OCI-LY3 (cell line): ENCODE results near the gene SCUBE1.

Experiments used
- EZH2phosphoT487 ChIP-seq: fragments of 200-600 bp; shearing (Covaris generic); IDR thresholded peaks from 2 replicates; pipeline ENCODE4 v1.6.1; 2018; ENCODE audit warnings: antibody characterized with exemption, mixed run types, low read depth
- TF ChIP-seq, protein P1 (sequence below): fragments of 200-600, 300-600 bp; sonication (generic); IDR thresholded peaks from 2 replicates; pipeline ENCODE4 v1.5.1; 2014; ENCODE audit warnings: antibody characterized with exemption, low read length, low read depth

DNA sequence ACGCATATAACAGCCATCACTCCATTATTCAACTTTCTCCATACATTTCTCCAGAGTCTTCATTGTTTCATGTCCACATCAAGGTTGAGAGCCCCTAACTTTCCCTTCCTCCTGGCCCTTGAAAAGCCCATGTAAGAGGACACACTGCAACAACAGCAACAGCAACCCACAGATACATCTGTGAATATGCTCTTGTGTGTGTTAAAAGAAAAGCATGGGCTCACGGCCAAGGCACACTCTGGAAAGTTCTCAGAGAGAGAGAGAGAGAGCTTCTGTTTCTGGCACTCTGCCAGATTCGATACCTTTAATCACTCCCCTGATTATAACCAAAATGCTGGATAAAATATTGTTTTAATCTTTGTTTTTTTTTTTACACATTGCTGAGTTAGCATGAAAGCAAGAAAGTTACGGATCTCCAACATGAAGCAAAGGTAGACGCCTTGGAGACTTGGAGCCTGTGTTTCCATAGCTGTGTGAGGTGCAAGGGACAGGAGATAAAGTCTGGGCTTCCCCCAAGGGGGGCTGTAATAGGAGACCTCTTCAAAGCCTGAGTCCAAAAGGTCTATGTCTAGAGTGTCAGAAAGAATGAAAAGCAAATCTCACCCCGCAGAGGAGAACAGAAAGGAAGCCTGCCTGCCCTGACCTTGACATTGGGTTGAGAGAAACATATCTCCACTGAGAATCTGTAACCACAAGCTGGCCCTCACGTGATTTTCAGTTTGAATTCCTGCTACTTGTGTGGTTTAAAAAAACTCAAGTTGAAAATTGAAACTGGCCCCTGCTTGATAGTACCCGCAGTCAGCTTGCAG, 34.9 kb upstream of the SCUBE1 start:
- TF ChIP-seq, protein P1, sequence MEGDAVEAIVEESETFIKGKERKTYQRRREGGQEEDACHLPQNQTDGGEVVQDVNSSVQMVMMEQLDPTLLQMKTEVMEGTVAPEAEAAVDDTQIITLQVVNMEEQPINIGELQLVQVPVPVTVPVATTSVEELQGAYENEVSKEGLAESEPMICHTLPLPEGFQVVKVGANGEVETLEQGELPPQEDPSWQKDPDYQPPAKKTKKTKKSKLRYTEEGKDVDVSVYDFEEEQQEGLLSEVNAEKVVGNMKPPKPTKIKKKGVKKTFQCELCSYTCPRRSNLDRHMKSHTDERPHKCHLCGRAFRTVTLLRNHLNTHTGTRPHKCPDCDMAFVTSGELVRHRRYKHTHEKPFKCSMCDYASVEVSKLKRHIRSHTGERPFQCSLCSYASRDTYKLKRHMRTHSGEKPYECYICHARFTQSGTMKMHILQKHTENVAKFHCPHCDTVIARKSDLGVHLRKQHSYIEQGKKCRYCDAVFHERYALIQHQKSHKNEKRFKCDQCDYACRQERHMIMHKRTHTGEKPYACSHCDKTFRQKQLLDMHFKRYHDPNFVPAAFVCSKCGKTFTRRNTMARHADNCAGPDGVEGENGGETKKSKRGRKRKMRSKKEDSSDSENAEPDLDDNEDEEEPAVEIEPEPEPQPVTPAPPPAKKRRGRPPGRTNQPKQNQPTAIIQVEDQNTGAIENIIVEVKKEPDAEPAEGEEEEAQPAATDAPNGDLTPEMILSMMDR, result no peak
- TF ChIP-seq EZH2phosphoT487, result no peak
